Measurements from ENCODE around the gene ETDA. TPM values are rescaled to one million over a fixed set of nuclear protein-coding genes. Genes with fewer than 3 reads are reported as not detected.
A peak's percentile ranks its signal among the peaks of the same experiment; 100 is the strongest.

The ETDA gene
- total RNA-seq, 2 donors from 2014 or later: not detected

DNA sequence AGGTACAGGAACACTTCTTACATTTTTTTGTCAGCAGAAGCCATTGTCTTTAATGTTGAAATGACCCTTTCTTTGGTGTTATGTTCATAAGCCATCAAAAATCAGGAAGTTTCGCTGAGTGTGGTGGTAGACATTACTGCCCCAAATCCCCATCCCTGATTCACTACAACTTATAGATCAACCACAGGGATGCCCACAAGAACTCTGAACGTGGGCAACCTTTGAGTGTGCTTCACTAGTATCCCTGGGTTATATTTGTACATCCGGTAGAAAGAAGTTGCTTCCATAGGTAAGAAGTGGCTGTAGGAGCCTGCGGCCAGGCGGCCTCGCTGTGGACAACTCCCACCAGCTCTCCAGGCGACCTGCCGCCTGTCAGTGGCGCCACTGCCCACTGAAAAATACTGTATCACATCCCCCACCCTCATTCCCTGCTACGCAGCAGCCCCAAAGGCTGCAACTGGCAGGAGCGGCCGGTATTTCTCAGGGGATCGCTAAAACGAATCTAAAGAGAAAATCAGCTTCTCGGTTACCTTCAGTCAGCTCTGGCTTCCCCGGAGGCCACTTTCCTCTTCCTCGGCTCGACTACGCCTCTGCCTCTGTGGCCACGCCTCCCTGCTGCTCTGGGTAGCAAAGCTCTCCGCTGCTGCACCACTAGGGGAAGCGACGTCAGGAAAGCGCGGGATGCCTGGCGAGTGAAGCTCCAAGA is 43.5 kb downstream of the ETDA start:
- DNase-seq (peak; percentile 67 to 74), ATAC-seq (replicated peaks in 1 of 2) (peak; percentile 98 to 99)
- peak overlapping the region; percentile 93 for H3K27ac Mint-ChIP-seq
- peaks cover 0 to 1% of the 10 kb centered on the region in 2 donors for H3K9me3 Mint-ChIP-seq
- peaks cover 11 to 14% of the 10 kb centered on the region in 2 donors for H3K36me3 Mint-ChIP-seq (ENCODE audit: insufficient read depth in 2 of 2)
- peaks cover 8% of the 10 kb centered on the region for H3K27me3 Mint-ChIP-seq (ENCODE audit: low read depth)
- no peaks in the 10 kb centered on the region for H3K4me1 Mint-ChIP-seq (ENCODE audit: low read depth)
- peak overlapping the region; percentile 86 to 95 for H3K4me3 Mint-ChIP-seq

DNA sequence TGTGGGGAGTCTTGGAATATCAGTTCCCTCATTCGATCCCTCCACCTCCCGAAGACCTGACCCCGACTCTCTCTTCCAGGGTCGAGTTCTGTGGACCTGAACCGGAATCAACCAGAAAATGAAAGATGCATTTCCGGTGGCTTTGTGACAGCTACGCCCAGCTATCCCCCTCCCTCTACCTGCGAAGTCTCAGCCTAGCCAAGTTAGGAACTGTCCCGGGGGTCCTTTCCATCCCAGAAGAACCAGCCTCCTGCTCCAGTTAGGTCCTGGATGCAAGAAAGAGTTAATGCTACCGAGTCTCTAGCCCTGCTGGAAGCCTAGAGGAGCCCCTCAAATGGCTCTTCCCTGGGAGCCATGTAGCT is 44.1 kb downstream of the ETDA start:
- no peaks in the 10 kb centered on the region for H3K4me1 Mint-ChIP-seq (ENCODE audit: low read depth)
- peaks cover 0 to 1% of the 10 kb centered on the region in 2 donors for H3K9me3 Mint-ChIP-seq
- H3K27me3 Mint-ChIP-seq (ENCODE audit: low read depth): peaks cover 8% of the 10 kb centered on the region
- ATAC-seq (replicated peaks in 1 of 2): peak; percentile 66
- H3K27ac Mint-ChIP-seq: peak overlapping the region; percentile 93
- H3K4me3 Mint-ChIP-seq: peak overlapping the region; percentile 86 to 95
- peaks cover 10 to 11% of the 10 kb centered on the region in 2 donors for H3K36me3 Mint-ChIP-seq (ENCODE audit: insufficient read depth in 2 of 2)
- no peak for DNase-seq

DNA sequence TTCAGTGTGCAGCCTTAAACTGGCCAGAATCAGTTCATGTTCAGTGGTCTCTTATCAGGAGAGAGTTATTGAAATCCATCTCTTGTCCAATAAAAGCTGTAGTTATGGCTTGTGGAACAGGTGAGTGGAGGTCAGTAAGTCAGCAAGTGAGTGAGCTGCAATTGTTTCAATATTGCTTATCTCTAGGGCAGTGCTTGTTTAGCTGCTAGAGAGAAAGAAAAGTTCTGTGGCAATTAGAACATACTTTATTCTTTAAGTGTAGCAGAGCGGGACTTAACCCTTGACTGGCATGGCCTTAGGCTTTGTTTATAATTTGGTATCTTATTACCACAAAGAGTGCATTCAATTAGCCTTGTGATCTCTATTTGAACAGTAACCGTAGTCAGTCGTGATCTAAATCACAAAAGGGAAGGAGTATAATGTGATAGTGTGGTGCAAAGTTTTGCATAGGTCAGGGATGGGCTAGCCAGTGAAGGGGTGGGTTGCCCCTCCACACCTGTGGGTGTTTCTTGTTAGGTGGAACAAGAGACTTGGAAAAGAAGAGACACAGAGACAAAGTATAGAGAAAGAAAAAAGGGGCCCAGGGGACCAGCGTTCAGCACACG is 50.5 kb downstream of the ETDA start:
- Mint-ChIP-seq H3K4me3 (no peak overlapping the region), H3K36me3 (ENCODE audit: insufficient read depth in 2 of 2) (no peaks in the 10 kb centered on the region), H3K27me3 (ENCODE audit: low read depth) (peaks cover 16% of the 10 kb centered on the region), H3K9me3 (no peaks in the 10 kb centered on the region), H3K4me1 (ENCODE audit: low read depth) (no peaks in the 10 kb centered on the region), H3K27ac (no peak overlapping the region)
- ATAC-seq (replicated peaks in 1 of 2): no peak
- no peak for DNase-seq

Other genes starting within 250 kb of the ETDA start
- gene RTL8B, start 229.5 kb upstream of the ETDA start, total RNA-seq: under 1 TPM; 0.38 to 0.51 TPM
- 10 to 100 TPM; 16.0 to 19.6 TPM for gene RTL8C, start 219.7 kb upstream of the ETDA start, total RNA-seq
- 10 to 100 TPM; 14.6 to 14.7 TPM for gene RTL8A, start 199.9 kb upstream of the ETDA start, total RNA-seq
- gene SMIM10L2B, start 153.3 kb upstream of the ETDA start, total RNA-seq: under 1 TPM; 0.10 to 0.25 TPM
- not detected for gene ETDB, start 131.5 kb upstream of the ETDA start, total RNA-seq
- not detected for gene CT55, start 80.7 kb upstream of the ETDA start, total RNA-seq
- not detected for gene ETDC, start 57.4 kb downstream of the ETDA start, total RNA-seq
- 1 to 10 TPM; 5.8 to 5.9 TPM for gene ZNF75D, start 92.0 kb downstream of the ETDA start, total RNA-seq
- 1 to 10 TPM; 1.9 to 2.2 TPM for gene ZNF449, start 92.7 kb downstream of the ETDA start, total RNA-seq
- gene SMIM10L2A, start 169.9 kb downstream of the ETDA start, total RNA-seq: under 1 TPM; 0.24 to 0.44 TPM